ENCODE data around the gene MKRN2.
A peak's percentile ranks its signal among the peaks of the same experiment; 100 is the strongest.

Gene MKRN2

GRCh38 chr3:12585181-12585580, 28.3 kb downstream of the MKRN2 start:
- FAIRE-seq: no peak
- DNase-seq (ENCODE audit: insufficient read length, low spot score): no peak

GRCh38 chr3:12585970-12586369, 29.1 kb downstream of the MKRN2 start:
- DNase-seq (ENCODE audit: insufficient read length, low spot score) (peak; percentile 29), FAIRE-seq (no peak)

GRCh38 chr3:12586403-12586802, 29.5 kb downstream of the MKRN2 start:
- DNase-seq (ENCODE audit: insufficient read length, low spot score) (no peak), FAIRE-seq (no peak)

GRCh38 chr3:12588039-12589009, 31.4 kb downstream of the MKRN2 start:
- FAIRE-seq (no peak), DNase-seq (ENCODE audit: insufficient read length, low spot score) (no peak)

GRCh38 chr3:12590096-12590495, 33.2 kb downstream of the MKRN2 start:
- DNase-seq (ENCODE audit: insufficient read length, low spot score) (no peak), FAIRE-seq (no peak)

- no peak for DNase-seq (ENCODE audit: insufficient read length, low spot score)
- no peak for FAIRE-seq
Measured at GRCh38 chr3:12591456-12591855, 34.6 kb downstream of the MKRN2 start.

GRCh38 chr3:12591997-12592715, 35.3 kb downstream of the MKRN2 start:
- FAIRE-seq (no peak), DNase-seq (ENCODE audit: insufficient read length, low spot score) (no peak)

- no peak for DNase-seq (ENCODE audit: insufficient read length, low spot score)
- FAIRE-seq: no peak
Measured at GRCh38 chr3:12593473-12593872, 36.6 kb downstream of the MKRN2 start.

- DNase-seq (ENCODE audit: insufficient read length, low spot score): no peak
- no peak for FAIRE-seq
Measured at GRCh38 chr3:12598890-12599289, 42.0 kb downstream of the MKRN2 start.

- FAIRE-seq (no peak), DNase-seq (ENCODE audit: insufficient read length, low spot score) (no peak)
Measured at GRCh38 chr3:12601072-12601471, 44.2 kb downstream of the MKRN2 start.

GRCh38 chr3:12603969-12604368, 47.1 kb downstream of the MKRN2 start:
- no peak for FAIRE-seq
- no peak for DNase-seq (ENCODE audit: insufficient read length, low spot score)

GRCh38 chr3:12608376-12608775, 51.5 kb downstream of the MKRN2 start:
- FAIRE-seq (no peak), DNase-seq (ENCODE audit: insufficient read length, low spot score) (no peak)

GRCh38 chr3:12611117-12611516, 54.2 kb downstream of the MKRN2 start:
- FAIRE-seq (no peak), DNase-seq (ENCODE audit: insufficient read length, low spot score) (no peak)

GRCh38 chr3:12612514-12613226, 55.8 kb downstream of the MKRN2 start:
- FAIRE-seq (no peak), DNase-seq (ENCODE audit: insufficient read length, low spot score) (no peak)

GRCh38 chr3:12613250-12613649, 56.4 kb downstream of the MKRN2 start:
- FAIRE-seq (no peak), DNase-seq (ENCODE audit: insufficient read length, low spot score) (no peak)

- DNase-seq (ENCODE audit: insufficient read length, low spot score) (no peak), FAIRE-seq (no peak)
Measured at GRCh38 chr3:12615266-12615665, 58.4 kb downstream of the MKRN2 start.

- no peak for DNase-seq (ENCODE audit: insufficient read length, low spot score)
- FAIRE-seq: no peak
Measured at GRCh38 chr3:12618426-12618825, 61.5 kb downstream of the MKRN2 start.

GRCh38 chr3:12620305-12620704, 63.4 kb downstream of the MKRN2 start:
- no peak for FAIRE-seq
- no peak for DNase-seq (ENCODE audit: insufficient read length, low spot score)

- DNase-seq (ENCODE audit: insufficient read length, low spot score): no peak
- no peak for FAIRE-seq
Measured at GRCh38 chr3:12620729-12621128, 63.8 kb downstream of the MKRN2 start.

- FAIRE-seq (peak; percentile 58), DNase-seq (ENCODE audit: insufficient read length, low spot score) (no peak)
Measured at GRCh38 chr3:12622335-12622734, 65.4 kb downstream of the MKRN2 start.

- DNase-seq (ENCODE audit: insufficient read length, low spot score) (no peak), FAIRE-seq (no peak)
Measured at GRCh38 chr3:12624056-12624455, 67.2 kb downstream of the MKRN2 start.

Measured in GM19239 (cell line).